ENCODE results near the gene TSFM. TPM values are rescaled to one million over a fixed set of nuclear protein-coding genes. Genes with fewer than 3 reads are reported as not detected.

Gene TSFM
- polyA plus RNA-seq, 1 experiment: 15.1 TPM

DNA sequence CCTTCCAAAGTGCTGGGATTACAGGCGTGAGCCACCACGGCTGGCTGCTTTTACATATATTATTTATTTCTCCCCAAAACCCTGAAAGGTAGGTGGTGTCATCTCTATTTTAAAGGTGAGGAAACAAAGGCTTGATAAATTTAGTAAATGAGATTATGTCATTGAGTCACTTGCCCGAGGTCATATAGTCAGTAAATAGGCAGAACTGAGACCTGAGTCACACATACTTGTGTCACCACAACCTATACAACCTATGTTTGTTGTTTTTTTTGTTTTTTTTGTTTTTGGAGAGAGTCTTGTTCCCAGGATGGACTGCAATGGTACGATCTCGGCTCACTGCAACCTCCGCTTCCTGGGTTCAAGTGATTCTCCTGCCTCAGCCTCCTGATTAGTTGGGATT lies 12.8 kb downstream of the TSFM start:
- no peak for DNase-seq (ENCODE audit: low read depth)
- CTCF ChIA-PET: interaction anchor here (0.7 to 1.1 kb wide), 2 partner anchors 13 to 110 kb away, joined by 3 read pairs; partner anchors contain the start of gene TSFM
- TF ChIP-seq CTCF (IDR thresholded peaks at IDR 0.05; ENCODE audit: insufficient read depth, low read depth, low read length): no peak
- Histone ChIP-seq H3K27me3 (ENCODE audit: control insufficient read depth, insufficient read depth, low read length) (no peaks in the 10 kb centered on the region), H3K36me3 (ENCODE audit: control insufficient read depth, insufficient read depth, low read length) (peaks cover 17% of the 10 kb centered on the region), H3K4me3 (ENCODE audit: low read depth, low read length) (no peak overlapping the region)
- POLR2A ChIA-PET: no interaction called here

GRCh38 chr12:57796996-57797395 lies 14.4 kb downstream of the TSFM start:
- no peak for DNase-seq (ENCODE audit: low read depth)
- ChIA-PET POLR2A (no interaction called here), CTCF (interaction anchor here (1.1 to 1.4 kb wide), 3 partner anchors 10 to 99 kb away, joined by 3 to 4 read pairs (median 4); no protein-coding TSS in a partner anchor)
- Histone ChIP-seq H3K4me3 (ENCODE audit: low read depth, low read length) (no peak overlapping the region), H3K36me3 (ENCODE audit: control insufficient read depth, insufficient read depth, low read length) (peaks cover 23% of the 10 kb centered on the region), H3K27me3 (ENCODE audit: control insufficient read depth, insufficient read depth, low read length) (no peaks in the 10 kb centered on the region)
- TF ChIP-seq CTCF (IDR thresholded peaks at IDR 0.05; ENCODE audit: insufficient read depth, low read depth, low read length): no peak

- CTCF ChIA-PET: interaction anchor here (1.1 to 1.4 kb wide), 2 partner anchors 9 to 35 kb away, joined by 4 read pairs; no protein-coding TSS in a partner anchor
Observed at GRCh38 chr12:57797933-57798332, 15.3 kb downstream of the TSFM start.

DNA sequence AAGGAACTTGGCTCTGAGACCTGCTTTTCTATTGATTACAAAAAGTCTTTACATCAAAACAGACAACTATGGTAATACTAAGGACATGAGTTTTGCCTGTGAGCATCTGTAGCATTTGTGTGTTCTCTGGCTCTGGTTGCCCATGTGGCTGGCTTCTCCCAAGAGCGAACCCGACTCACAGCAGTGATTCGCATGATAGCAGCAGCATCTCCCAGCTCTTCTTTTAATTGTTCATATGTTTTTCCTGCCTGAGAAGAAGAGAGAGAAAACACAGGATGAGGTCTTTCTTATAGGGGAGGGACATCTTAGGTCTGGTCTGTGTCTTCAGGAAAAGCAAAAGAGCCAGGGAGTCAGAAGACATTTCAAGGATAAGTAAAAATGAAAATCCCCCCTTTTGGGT lies 18.4 kb downstream of the TSFM start:
- no peak for TF ChIP-seq CTCF (IDR thresholded peaks at IDR 0.05; ENCODE audit: insufficient read depth, low read depth, low read length)
- no peak for DNase-seq (ENCODE audit: low read depth)
- no peak overlapping the region for H3K4me3 ChIP-seq (ENCODE audit: low read depth, low read length)
- H3K27me3 ChIP-seq (ENCODE audit: control insufficient read depth, insufficient read depth, low read length): no peaks in the 10 kb centered on the region
- peaks cover 24% of the 10 kb centered on the region for H3K36me3 ChIP-seq (ENCODE audit: control insufficient read depth, insufficient read depth, low read length)
- ChIA-PET POLR2A (no interaction called here), CTCF (interaction anchor here (1.3 to 3.7 kb wide), 5 partner anchors 14 to 104 kb away, joined by 3 to 67 read pairs (median 5); partner anchors contain the start of gene AVIL)

More at GRCh38 chr12:57797933-57798332, 15.3 kb downstream of the TSFM start:
- no peak for TF ChIP-seq CTCF (IDR thresholded peaks at IDR 0.05; ENCODE audit: insufficient read depth, low read depth, low read length)
- POLR2A ChIA-PET: no interaction called here
- no peaks in the 10 kb centered on the region for H3K27me3 ChIP-seq (ENCODE audit: control insufficient read depth, insufficient read depth, low read length)
- no peak for DNase-seq (ENCODE audit: low read depth)
- H3K4me3 ChIP-seq (ENCODE audit: low read depth, low read length): no peak overlapping the region
- H3K36me3 ChIP-seq (ENCODE audit: control insufficient read depth, insufficient read depth, low read length): peaks cover 25% of the 10 kb centered on the region

GRCh38 chr12:57802607-57803006 lies 20.0 kb downstream of the TSFM start:
- H3K27me3 ChIP-seq (ENCODE audit: control insufficient read depth, insufficient read depth, low read length): no peaks in the 10 kb centered on the region
- H3K36me3 ChIP-seq (ENCODE audit: control insufficient read depth, insufficient read depth, low read length): peaks cover 31% of the 10 kb centered on the region
- no peak overlapping the region for H3K4me3 ChIP-seq (ENCODE audit: low read depth, low read length)
- ChIA-PET CTCF (interaction anchor here (0.9 to 3.7 kb wide), 21 partner anchors 8 to 112 kb away, joined by 3 to 67 read pairs (median 5); partner anchors contain the start of genes AVIL, CTDSP2 and TSFM), POLR2A (no interaction called here)
- TF ChIP-seq CTCF (IDR thresholded peaks at IDR 0.05; ENCODE audit: insufficient read depth, low read depth, low read length): no peak
- no peak for DNase-seq (ENCODE audit: low read depth)

Measured in BJ (cell line).